ENCODE data around the gene PRX. TPM values are rescaled to one million over a fixed set of nuclear protein-coding genes. Genes with fewer than 3 reads are reported as not detected.

The PRX gene
- total and polyA plus RNA-seq, 3 donors from 2014 or later, result 3.6 to 5.1 (median 4.9) TPM

GRCh38 chr19:40383668-40384248 lies 29.4 kb downstream of the PRX start:
- no peaks in the 10 kb centered on the region for H3K9me3 ChIP-seq
- H3K36me3 ChIP-seq (ENCODE audit: low read depth, missing control alignments), result no peaks in the 10 kb centered on the region
- no peak for TF ChIP-seq CTCF (IDR thresholded peaks at IDR 0.05)
- no peak for TF ChIP-seq POLR2A (IDR thresholded peaks at IDR 0.05)
- H3K27me3 ChIP-seq, result no peaks in the 10 kb centered on the region
- 87 to 94% methylated on average over 17 to 28 of the region's 28 CpGs for WGBS, 2 donors
- no peak overlapping the region for H3K4me3 ChIP-seq
- intact Hi-C loops (cut with DNase I; ENCODE audit: low total_unique reads), result no loop called here
- no peaks in the 10 kb centered on the region for H3K4me1 ChIP-seq
- no peak for DNase-seq
- H3K27ac ChIP-seq, result no peak overlapping the region

GRCh38 chr19:40381321-40381720 lies 31.9 kb downstream of the PRX start:
- Histone ChIP-seq H3K36me3 (ENCODE audit: low read depth, missing control alignments) (no peaks in the 10 kb centered on the region), H3K27me3 (no peaks in the 10 kb centered on the region), H3K4me1 (peaks cover 3% of the 10 kb centered on the region), H3K9me3 (no peaks in the 10 kb centered on the region), H3K4me3 (no peak overlapping the region), H3K27ac (no peak overlapping the region)
- intact Hi-C loops (cut with DNase I; ENCODE audit: low total_unique reads), result no loop called here
- no peak for TF ChIP-seq POLR2A (IDR thresholded peaks at IDR 0.05)
- TF ChIP-seq CTCF (IDR thresholded peaks at IDR 0.05), result no peak
- WGBS, 2 donors, result 86 to 91% methylated on average over 3 of the region's 3 CpGs
- no peak for DNase-seq

- 83% methylated on average over 16 to 37 of the region's 37 CpGs for WGBS, 2 donors
- H3K36me3 ChIP-seq (ENCODE audit: low read depth, missing control alignments), result no peaks in the 10 kb centered on the region
- intact Hi-C loops (cut with DNase I; ENCODE audit: low total_unique reads), result no loop called here
- DNase-seq, result no peak
- no peaks in the 10 kb centered on the region for H3K9me3 ChIP-seq
- H3K4me3 ChIP-seq, result no peak overlapping the region
- H3K27me3 ChIP-seq, result no peaks in the 10 kb centered on the region
- H3K27ac ChIP-seq, result no peak overlapping the region
- H3K4me1 ChIP-seq, result peaks cover 3% of the 10 kb centered on the region
- no peak for TF ChIP-seq POLR2A (IDR thresholded peaks at IDR 0.05)
- TF ChIP-seq CTCF (IDR thresholded peaks at IDR 0.05), result no peak
Observed at GRCh38 chr19:40380199-40381037, 32.8 kb downstream of the PRX start.

GRCh38 chr19:40379446-40380198 lies 33.6 kb downstream of the PRX start:
- no peaks in the 10 kb centered on the region for H3K36me3 ChIP-seq (ENCODE audit: low read depth, missing control alignments)
- intact Hi-C loops (cut with DNase I; ENCODE audit: low total_unique reads), result no loop called here
- H3K4me1 ChIP-seq, result peaks cover 3% of the 10 kb centered on the region
- 85 to 93% methylated on average over 7 to 11 of the region's 11 CpGs for WGBS, 2 donors
- TF ChIP-seq CTCF (IDR thresholded peaks at IDR 0.05), result no peak
- no peak for TF ChIP-seq POLR2A (IDR thresholded peaks at IDR 0.05)
- H3K9me3 ChIP-seq, result no peaks in the 10 kb centered on the region
- H3K4me3 ChIP-seq, result no peak overlapping the region
- DNase-seq, result no peak
- no peak overlapping the region for H3K27ac ChIP-seq
- H3K27me3 ChIP-seq, result no peaks in the 10 kb centered on the region
